ENCODE results near the gene GSTK1.

The GSTK1 gene

DNA sequence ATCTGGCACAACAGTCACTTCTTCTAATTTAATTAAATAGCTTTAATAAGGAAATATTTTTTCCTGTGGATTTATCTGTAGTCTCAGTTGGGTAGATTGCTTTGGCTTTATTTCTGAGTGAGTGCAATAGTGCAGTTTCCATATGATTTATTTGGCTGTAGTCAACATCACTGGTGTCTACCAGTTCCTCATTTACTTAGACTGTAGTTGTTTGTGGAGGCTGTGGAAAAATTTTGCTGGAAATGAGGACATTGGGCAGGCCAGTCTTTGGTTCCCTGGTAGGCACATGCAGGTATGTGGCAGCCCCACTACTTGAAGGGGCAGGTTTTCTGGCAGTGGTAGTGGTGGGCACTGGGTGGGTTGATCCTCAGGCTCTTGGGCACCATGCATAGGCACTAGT, 25.9 kb upstream of the GSTK1 start:
- Histone ChIP-seq H3K79me2 (ENCODE audit: insufficient read depth, low read length) (no peaks in the 10 kb centered on the region), H3K27me3 (ENCODE audit: insufficient read depth, low read length) (no peaks in the 10 kb centered on the region), H2AFZ (ENCODE audit: low read length) (no peak overlapping the region), H3K4me1 (ENCODE audit: insufficient read depth, low read length, severe bottlenecking) (no peaks in the 10 kb centered on the region), H3K4me3 (ENCODE audit: low read depth, low read length, poor library complexity, severe bottlenecking) (no peak overlapping the region), H3K4me2 (ENCODE audit: low read length) (no peak overlapping the region), H3K9ac (ENCODE audit: low read length) (no peak overlapping the region), H3K27ac (ENCODE audit: low read depth, low read length, poor library complexity, severe bottlenecking) (no peak overlapping the region), H4K20me1 (ENCODE audit: insufficient read depth, low read length) (no peaks in the 10 kb centered on the region), H3K36me3 (ENCODE audit: insufficient read depth, low read length) (no peaks in the 10 kb centered on the region), H3K9me3 (ENCODE audit: low read length) (no peaks in the 10 kb centered on the region), H3K9me2 (ENCODE audit: low read depth, low read length) (no peaks in the 10 kb centered on the region), H3F3A (ENCODE audit: insufficient read depth, low read length) (no peaks in the 10 kb centered on the region)
- TF ChIP-seq EZH2 (IDR thresholded peaks at IDR 0.05; ENCODE audit: borderline replicate concordance, low read length), result no peak
- TF ChIP-seq, protein P1, sequence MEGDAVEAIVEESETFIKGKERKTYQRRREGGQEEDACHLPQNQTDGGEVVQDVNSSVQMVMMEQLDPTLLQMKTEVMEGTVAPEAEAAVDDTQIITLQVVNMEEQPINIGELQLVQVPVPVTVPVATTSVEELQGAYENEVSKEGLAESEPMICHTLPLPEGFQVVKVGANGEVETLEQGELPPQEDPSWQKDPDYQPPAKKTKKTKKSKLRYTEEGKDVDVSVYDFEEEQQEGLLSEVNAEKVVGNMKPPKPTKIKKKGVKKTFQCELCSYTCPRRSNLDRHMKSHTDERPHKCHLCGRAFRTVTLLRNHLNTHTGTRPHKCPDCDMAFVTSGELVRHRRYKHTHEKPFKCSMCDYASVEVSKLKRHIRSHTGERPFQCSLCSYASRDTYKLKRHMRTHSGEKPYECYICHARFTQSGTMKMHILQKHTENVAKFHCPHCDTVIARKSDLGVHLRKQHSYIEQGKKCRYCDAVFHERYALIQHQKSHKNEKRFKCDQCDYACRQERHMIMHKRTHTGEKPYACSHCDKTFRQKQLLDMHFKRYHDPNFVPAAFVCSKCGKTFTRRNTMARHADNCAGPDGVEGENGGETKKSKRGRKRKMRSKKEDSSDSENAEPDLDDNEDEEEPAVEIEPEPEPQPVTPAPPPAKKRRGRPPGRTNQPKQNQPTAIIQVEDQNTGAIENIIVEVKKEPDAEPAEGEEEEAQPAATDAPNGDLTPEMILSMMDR (IDR thresholded peaks at IDR 0.05; ENCODE audit: low read length), result no peak

DNA sequence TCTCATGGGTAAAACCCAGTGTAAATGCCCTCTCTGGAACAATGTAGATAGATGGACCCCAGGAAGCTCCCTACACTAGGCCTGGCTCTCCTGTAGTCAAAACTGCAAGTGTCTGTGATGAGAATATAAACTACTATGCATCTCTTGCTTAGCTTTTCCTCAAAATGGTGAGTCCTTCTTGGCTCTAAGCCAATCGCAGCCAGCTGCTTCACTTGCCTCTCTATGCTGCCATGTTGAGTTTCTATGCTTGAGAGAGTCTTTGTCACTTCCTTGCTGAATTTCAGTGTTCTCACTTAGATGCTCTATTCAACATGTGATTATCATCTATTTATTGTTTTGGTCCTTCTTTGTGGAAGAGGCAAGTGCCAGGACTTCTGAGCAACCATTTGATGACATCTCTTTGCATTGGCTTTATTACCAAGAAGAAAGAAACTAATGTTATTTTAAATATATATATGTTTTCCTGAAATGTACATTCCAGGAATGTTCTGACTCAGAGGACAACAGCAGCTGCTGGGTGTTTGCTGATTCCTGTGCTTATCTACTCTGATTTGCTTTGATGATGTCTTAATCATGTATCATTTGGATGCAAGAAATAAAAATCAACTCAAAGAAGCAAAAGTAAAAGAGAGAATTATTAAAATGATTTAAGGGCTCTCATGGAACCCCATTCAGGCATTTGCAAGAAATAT, 24.8 kb upstream of the GSTK1 start:
- Histone ChIP-seq H3K36me3 (ENCODE audit: insufficient read depth, low read length) (no peaks in the 10 kb centered on the region), H3K79me2 (ENCODE audit: insufficient read depth, low read length) (no peaks in the 10 kb centered on the region), H3K4me1 (ENCODE audit: insufficient read depth, low read length, severe bottlenecking) (no peaks in the 10 kb centered on the region), H3K4me3 (ENCODE audit: low read depth, low read length, poor library complexity, severe bottlenecking) (no peak overlapping the region), H3K27me3 (ENCODE audit: insufficient read depth, low read length) (no peaks in the 10 kb centered on the region), H3K9me2 (ENCODE audit: low read depth, low read length) (no peaks in the 10 kb centered on the region), H3F3A (ENCODE audit: insufficient read depth, low read length) (no peaks in the 10 kb centered on the region), H3K9me3 (ENCODE audit: low read length) (no peaks in the 10 kb centered on the region), H3K9ac (ENCODE audit: low read length) (no peak overlapping the region), H2AFZ (ENCODE audit: low read length) (no peak overlapping the region), H4K20me1 (ENCODE audit: insufficient read depth, low read length) (no peaks in the 10 kb centered on the region), H3K27ac (ENCODE audit: low read depth, low read length, poor library complexity, severe bottlenecking) (no peak overlapping the region), H3K4me2 (ENCODE audit: low read length) (no peak overlapping the region)
- TF ChIP-seq, protein P1 (IDR thresholded peaks at IDR 0.05; ENCODE audit: low read length), result no peak
- TF ChIP-seq EZH2 (IDR thresholded peaks at IDR 0.05; ENCODE audit: borderline replicate concordance, low read length), result no peak

DNA sequence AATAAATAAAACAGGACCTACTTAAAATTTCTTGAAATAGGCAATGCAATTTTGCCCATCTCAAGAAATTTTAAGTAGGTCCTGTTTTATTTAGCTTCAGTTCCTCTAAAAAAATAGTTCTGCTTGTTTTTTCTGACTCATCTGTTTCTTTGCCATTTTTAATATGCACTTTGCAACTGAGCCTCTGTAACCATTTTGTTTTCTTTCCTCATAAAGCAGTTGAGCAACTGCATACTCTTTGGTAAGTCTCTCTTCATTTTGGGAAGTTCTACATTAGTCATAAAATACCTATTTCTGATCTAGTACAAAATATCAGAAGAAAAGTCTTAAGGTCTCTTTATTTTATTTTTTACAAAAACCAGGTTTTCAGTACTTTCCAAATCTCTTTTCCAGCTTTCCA, 23.4 kb upstream of the GSTK1 start:
- Histone ChIP-seq H3K27me3 (ENCODE audit: insufficient read depth, low read length) (no peaks in the 10 kb centered on the region), H3K4me2 (ENCODE audit: low read length) (no peak overlapping the region), H2AFZ (ENCODE audit: low read length) (no peak overlapping the region)

More for the DNA sequence above, 23.4 kb upstream of the GSTK1 start:
- H4K20me1 ChIP-seq (ENCODE audit: insufficient read depth, low read length), result no peaks in the 10 kb centered on the region
- H3K4me3 ChIP-seq (ENCODE audit: low read depth, low read length, poor library complexity, severe bottlenecking), result no peak overlapping the region
- H3K36me3 ChIP-seq (ENCODE audit: insufficient read depth, low read length), result no peaks in the 10 kb centered on the region
- H3K9me3 ChIP-seq (ENCODE audit: low read length), result no peaks in the 10 kb centered on the region
- H3K9ac ChIP-seq (ENCODE audit: low read length), result no peak overlapping the region
- no peaks in the 10 kb centered on the region for H3K79me2 ChIP-seq (ENCODE audit: insufficient read depth, low read length)
- no peak overlapping the region for H3K27ac ChIP-seq (ENCODE audit: low read depth, low read length, poor library complexity, severe bottlenecking)
- no peaks in the 10 kb centered on the region for H3K4me1 ChIP-seq (ENCODE audit: insufficient read depth, low read length, severe bottlenecking)
- no peaks in the 10 kb centered on the region for H3F3A ChIP-seq (ENCODE audit: insufficient read depth, low read length)
- H3K9me2 ChIP-seq (ENCODE audit: low read depth, low read length), result no peaks in the 10 kb centered on the region
- TF ChIP-seq EZH2 (IDR thresholded peaks at IDR 0.05; ENCODE audit: borderline replicate concordance, low read length), result no peak

Data from OCI-LY1 (cell line).